ENCODE results near the gene SLC16A1. TPM values are rescaled to one million over a fixed set of nuclear protein-coding genes. Genes with fewer than 3 reads are reported as not detected.

The SLC16A1 gene
- total and polyA plus RNA-seq, 10 of the 15 experiments (the other 5 are each of a cell fraction or from before 2014, with no cell fraction given) = 39.0 to 106 (median 65.8) TPM

DNA sequence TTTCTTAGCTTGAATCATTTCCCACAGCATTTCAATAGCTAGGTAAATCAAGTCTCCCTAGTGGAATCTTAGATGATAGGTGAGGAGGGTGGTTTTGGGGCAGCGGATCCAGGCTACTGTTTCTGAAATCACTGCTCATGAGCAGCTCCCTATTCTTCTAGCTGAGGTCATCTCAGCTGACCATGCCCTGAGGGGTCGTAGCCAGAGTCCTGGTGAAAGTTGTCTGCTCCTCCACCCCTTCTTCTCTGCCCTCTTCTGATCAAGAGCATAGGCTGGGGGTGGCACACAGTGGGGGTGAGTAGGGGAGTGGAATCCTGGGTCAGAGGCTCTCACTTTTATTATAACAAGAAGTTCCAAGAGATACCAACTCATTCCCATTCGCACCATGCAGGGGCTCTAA, 76.2 kb downstream of the SLC16A1 start:
- ATAC-seq = no peak
- intact Hi-C loops (cut with micrococcal nuclease; ENCODE audit: unreplicated experiment) = loop anchor here (2.0 to 5.0 kb wide), 3 partner anchors 75 to 177 kb away; partner anchors contain the start of gene PPM1J
- ChIA-PET CTCF (interaction anchor here (0.7 to 9.3 kb wide), 18 partner anchors 9 to 197 kb away, joined by 3 to 196 read pairs (median 5); partner anchors contain the start of gene LRIG2), RAD21 (ENCODE audit: unreplicated experiment) (interaction anchor here (0.6 to 8.2 kb wide), 5 partner anchors 57 to 350 kb away, joined by 3 to 105 read pairs (median 8); partner anchors contain the start of gene LRIG2), POLR2A (no interaction called here), SMC1A (ENCODE audit: uncharacterized antibody, unreplicated experiment) (interaction anchor here (1.2 to 9.8 kb wide), 7 partner anchors 57 to 192 kb away, joined by 3 to 150 read pairs (median 4); partner anchors contain the start of gene LRIG2)
- Histone ChIP-seq H3K27ac (ENCODE audit: control insufficient read depth, insufficient read depth) (no peak overlapping the region), H4K20me1 (ENCODE audit: control insufficient read depth, insufficient read depth) (no peaks in the 10 kb centered on the region), H3K9ac (ENCODE audit: control insufficient read depth, insufficient read depth, low read length) (no peak overlapping the region), H3K36me3 (ENCODE audit: control insufficient read depth in 2 of 2, insufficient read depth in 2 of 2, low read length in 1 of 2) (no peaks in the 10 kb centered on the region), H3K4me3 (no peak overlapping the region), H3K4me2 (ENCODE audit: control insufficient read depth, insufficient read depth) (no peak overlapping the region), H3K79me2 (ENCODE audit: control insufficient read depth, insufficient read depth, low read length) (no peaks in the 10 kb centered on the region), H3K4me1 (ENCODE audit: control insufficient read depth, insufficient read depth, low read length) (no peaks in the 10 kb centered on the region), H3K9me3 (replicated peaks; ENCODE audit: control insufficient read depth, insufficient read depth, low read length) (no peaks in the 10 kb centered on the region), H3K27me3 (replicated peaks in 1 of 2; ENCODE audit: control insufficient read depth in 2 of 2, insufficient read depth in 2 of 2, low read length in 1 of 2) (no peaks in the 10 kb centered on the region; a peak in 1 of 4 replicates), H2AFZ (ENCODE audit: control insufficient read depth, low read depth, low read length) (no peak overlapping the region)
- DNase-seq (ENCODE audit: low read depth, low spot score) = no peak
- no TSS peak for BruUV-seq (replicated peaks)
- in situ Hi-C loops (cut with MboI) = loop anchor here (5.0 to 10.0 kb wide), 2 partner anchors 162 to 795 kb away; no protein-coding TSS in a partner anchor
- no peak for FAIRE-seq
- WGBS (ENCODE audit: insufficient coverage, insufficient replicate concordance, low lambda C conversion rate, missing lambda C conversion rate) = 33% methylated on average over 3 of the region's 3 CpGs
- TF ChIP-seq BACH1 (IDR thresholded peaks at IDR 0.05; ENCODE audit: borderline replicate concordance) = no peak
- TF ChIP-seq, protein P1, sequence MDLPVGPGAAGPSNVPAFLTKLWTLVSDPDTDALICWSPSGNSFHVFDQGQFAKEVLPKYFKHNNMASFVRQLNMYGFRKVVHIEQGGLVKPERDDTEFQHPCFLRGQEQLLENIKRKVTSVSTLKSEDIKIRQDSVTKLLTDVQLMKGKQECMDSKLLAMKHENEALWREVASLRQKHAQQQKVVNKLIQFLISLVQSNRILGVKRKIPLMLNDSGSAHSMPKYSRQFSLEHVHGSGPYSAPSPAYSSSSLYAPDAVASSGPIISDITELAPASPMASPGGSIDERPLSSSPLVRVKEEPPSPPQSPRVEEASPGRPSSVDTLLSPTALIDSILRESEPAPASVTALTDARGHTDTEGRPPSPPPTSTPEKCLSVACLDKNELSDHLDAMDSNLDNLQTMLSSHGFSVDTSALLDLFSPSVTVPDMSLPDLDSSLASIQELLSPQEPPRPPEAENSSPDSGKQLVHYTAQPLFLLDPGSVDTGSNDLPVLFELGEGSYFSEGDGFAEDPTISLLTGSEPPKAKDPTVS (IDR thresholded peaks at IDR 0.05; ENCODE audit: low read depth, low read length) = no peak

- RAD21 ChIA-PET (ENCODE audit: unreplicated experiment) = interaction anchor here (1.0 to 8.2 kb wide), 3 partner anchors 58 to 172 kb away, joined by 3 to 105 read pairs (median 3); no protein-coding TSS in a partner anchor
- BruUV-seq (replicated peaks) = no TSS peak
Observed at GRCh38 chr1:112878321-112878720, 77.7 kb downstream of the SLC16A1 start.

More at GRCh38 chr1:112878321-112878720, 77.7 kb downstream of the SLC16A1 start:
- H3K79me2 ChIP-seq (ENCODE audit: control insufficient read depth, insufficient read depth, low read length) = no peaks in the 10 kb centered on the region
- no peak overlapping the region for H3K4me3 ChIP-seq
- CTCF ChIA-PET = interaction anchor here (1.2 to 9.3 kb wide), 5 partner anchors 9 to 194 kb away, joined by 3 to 196 read pairs (median 5); partner anchors contain the start of genes LRIG2 and PPM1J
- SMC1A ChIA-PET (ENCODE audit: uncharacterized antibody, unreplicated experiment) = interaction anchor here (1.2 to 9.8 kb wide), 2 partner anchors 163 to 194 kb away, joined by 4 to 150 read pairs; no protein-coding TSS in a partner anchor
- in situ Hi-C loops (cut with MboI) (no loop called here), intact Hi-C loops (cut with micrococcal nuclease; ENCODE audit: unreplicated experiment) (loop anchor here (5.0 kb wide), 1 partner anchor 179 kb away; no protein-coding TSS in a partner anchor)
- H3K27me3 ChIP-seq (replicated peaks in 1 of 2; ENCODE audit: control insufficient read depth in 2 of 2, insufficient read depth in 2 of 2, low read length in 1 of 2) = no peaks in the 10 kb centered on the region; a peak in 1 of 4 replicates
- no peak overlapping the region for H2AFZ ChIP-seq (ENCODE audit: control insufficient read depth, low read depth, low read length)
- POLR2A ChIA-PET = no interaction called here
- H4K20me1 ChIP-seq (ENCODE audit: control insufficient read depth, insufficient read depth) = no peaks in the 10 kb centered on the region
- no peaks in the 10 kb centered on the region for H3K4me1 ChIP-seq (ENCODE audit: control insufficient read depth, insufficient read depth, low read length)
- TF ChIP-seq NRF1 (conservative IDR thresholded peaks at IDR 0.05; ENCODE audit: low read depth, low read length) (no peak), NR2F1 (conservative IDR thresholded peaks at IDR 0.05) (no peak), PML (IDR thresholded peaks at IDR 0.05; ENCODE audit: low read length) (no peak), SUPT20H (IDR thresholded peaks at IDR 0.05; ENCODE audit: borderline replicate concordance, control insufficient read depth, low read depth, low read length) (no peak), ZNF217 (IDR thresholded peaks at IDR 0.05) (no peak), MTA3 (IDR thresholded peaks at IDR 0.05; ENCODE audit: borderline replicate concordance, low read length) (no peak), RAD51 (IDR thresholded peaks at IDR 0.05) (no peak)
- no peak overlapping the region for H3K27ac ChIP-seq (ENCODE audit: control insufficient read depth, insufficient read depth)
- H3K4me2 ChIP-seq (ENCODE audit: control insufficient read depth, insufficient read depth) = no peak overlapping the region
- no peak overlapping the region for H3K9ac ChIP-seq (ENCODE audit: control insufficient read depth, insufficient read depth, low read length)
- DNase-seq (ENCODE audit: low read depth, low spot score) = no peak
- H3K36me3 ChIP-seq (ENCODE audit: control insufficient read depth in 2 of 2, insufficient read depth in 2 of 2, low read length in 1 of 2) = no peaks in the 10 kb centered on the region
- WGBS (ENCODE audit: insufficient coverage, insufficient replicate concordance, low lambda C conversion rate, missing lambda C conversion rate) = 64% methylated on average over 9 of the region's 9 CpGs
- H3K9me3 ChIP-seq (replicated peaks; ENCODE audit: control insufficient read depth, insufficient read depth, low read length) = no peaks in the 10 kb centered on the region
- ATAC-seq = no peak
- no peak for FAIRE-seq
